GM18526 (cell line): Measurements from ENCODE around the gene ZCCHC18.
A peak's percentile ranks its signal among the peaks of the same experiment; 100 is the strongest.

Source experiments
- POLR2A ChIP-seq: IDR thresholded peaks from 3 replicates; pipeline ENCODE4 v1.6.1; 2011; ENCODE audit not compliant: insufficient read length; ENCODE audit errors: extremely low read depth

ZCCHC18 gene

DNA sequence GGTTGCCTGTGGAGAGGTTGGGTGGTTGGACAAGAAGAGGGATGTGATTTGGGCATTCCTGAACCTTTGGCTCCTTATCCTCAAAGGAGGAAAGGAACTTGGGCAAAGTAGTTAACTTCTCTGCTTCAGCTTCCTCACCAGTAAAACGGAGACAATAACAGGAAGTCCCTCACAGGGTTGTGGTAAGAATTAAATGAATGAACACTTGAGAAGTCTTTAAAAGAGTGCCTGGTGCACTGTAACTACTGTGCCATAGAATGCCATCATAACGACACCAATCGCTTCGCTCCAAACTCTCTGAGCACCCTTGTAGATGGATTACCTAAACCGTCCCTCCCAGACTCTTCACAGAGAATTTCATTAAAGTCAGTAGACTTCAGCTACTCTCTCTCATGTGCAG lies 10.5 kb downstream of the ZCCHC18 start:
- no peak for TF ChIP-seq POLR2A

DNA sequence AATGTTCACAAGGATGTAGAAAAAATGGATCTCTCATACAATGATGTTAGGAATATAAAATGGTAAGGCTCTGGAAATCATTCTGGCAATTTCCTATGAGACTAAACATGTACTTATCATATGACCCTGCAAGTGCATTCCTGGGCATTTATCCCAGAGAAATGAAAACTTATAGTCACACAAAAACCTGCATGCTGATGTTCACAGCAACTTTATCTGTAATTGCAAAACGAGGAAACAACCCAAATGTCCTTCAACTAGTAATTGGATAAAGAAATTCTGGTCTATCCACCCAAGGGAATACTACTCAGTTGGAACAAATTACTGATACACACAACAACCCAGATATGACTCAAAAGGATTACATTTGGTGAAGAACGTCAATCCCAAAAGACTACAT lies 14.5 kb downstream of the ZCCHC18 start:
- no peak for TF ChIP-seq POLR2A

DNA sequence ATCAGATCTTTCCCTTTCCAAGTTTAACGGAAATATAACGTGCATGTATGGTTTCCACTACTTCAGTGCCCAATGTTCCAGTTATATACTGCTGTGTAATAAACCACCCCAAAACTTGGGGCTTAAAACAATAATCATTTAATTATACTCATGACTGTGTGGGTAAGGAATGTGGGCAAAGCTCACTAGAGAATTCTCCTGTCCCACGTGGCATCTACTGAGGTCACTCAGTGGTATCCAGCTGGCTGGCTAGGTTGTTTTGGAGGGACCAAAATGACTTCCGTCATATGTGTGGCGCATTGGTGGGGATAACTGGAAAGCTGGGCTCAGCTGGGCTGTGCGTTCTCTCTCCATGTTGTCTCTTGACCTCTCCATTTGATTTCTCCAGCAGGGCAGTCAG lies 18.5 kb downstream of the ZCCHC18 start:
- no peak for TF ChIP-seq POLR2A

DNA sequence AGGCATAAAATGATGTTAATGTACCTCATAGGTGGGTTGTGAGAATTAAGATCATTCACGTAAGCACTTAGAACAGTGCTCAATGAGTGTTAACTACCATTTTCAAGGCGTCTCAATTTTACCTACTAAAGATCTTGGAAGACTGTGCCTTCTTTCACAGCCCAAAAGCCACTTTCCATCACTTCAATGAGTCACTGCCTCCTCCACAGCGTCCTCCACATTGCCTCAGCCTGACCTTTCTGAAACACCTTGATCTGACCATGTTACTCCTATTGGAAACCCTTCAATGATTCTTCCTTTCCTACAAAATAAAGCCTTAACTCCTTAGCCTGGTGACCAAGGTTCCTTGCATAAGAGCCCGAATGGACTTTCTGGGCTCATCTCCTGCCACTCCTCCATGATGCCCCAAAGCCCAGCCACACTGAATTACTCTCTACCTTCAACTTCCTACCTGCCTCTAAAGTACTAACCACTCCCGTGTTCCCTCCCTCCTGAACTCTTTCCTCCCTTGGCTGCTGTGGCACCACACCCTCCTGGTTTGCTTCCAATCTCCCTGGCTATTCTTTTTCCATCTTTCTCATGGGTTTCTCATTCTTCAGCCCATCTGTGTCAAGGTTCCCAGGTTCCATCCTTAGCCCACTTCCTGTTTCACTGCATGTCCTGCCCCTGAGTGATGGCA lies 22.4 kb downstream of the ZCCHC18 start:
- no peak for TF ChIP-seq POLR2A

DNA sequence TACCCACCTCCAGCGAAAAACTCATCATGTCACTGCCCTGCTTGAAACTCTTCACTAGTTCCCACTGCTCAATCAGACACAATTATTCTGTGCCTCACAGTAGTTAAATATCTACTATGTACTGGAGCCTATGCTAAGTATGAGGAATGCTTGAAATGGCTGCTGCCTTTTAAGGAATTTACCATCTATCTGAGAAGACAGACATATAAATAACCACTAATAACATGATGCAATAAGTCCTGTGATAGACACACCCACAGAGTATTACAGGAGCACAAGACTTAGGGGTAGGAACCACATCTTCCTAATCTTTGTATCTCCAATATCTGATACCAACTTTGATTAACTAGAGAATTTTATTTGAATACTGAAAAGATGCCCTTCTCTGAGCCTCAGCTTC lies 23.4 kb downstream of the ZCCHC18 start:
- no peak for TF ChIP-seq POLR2A

DNA sequence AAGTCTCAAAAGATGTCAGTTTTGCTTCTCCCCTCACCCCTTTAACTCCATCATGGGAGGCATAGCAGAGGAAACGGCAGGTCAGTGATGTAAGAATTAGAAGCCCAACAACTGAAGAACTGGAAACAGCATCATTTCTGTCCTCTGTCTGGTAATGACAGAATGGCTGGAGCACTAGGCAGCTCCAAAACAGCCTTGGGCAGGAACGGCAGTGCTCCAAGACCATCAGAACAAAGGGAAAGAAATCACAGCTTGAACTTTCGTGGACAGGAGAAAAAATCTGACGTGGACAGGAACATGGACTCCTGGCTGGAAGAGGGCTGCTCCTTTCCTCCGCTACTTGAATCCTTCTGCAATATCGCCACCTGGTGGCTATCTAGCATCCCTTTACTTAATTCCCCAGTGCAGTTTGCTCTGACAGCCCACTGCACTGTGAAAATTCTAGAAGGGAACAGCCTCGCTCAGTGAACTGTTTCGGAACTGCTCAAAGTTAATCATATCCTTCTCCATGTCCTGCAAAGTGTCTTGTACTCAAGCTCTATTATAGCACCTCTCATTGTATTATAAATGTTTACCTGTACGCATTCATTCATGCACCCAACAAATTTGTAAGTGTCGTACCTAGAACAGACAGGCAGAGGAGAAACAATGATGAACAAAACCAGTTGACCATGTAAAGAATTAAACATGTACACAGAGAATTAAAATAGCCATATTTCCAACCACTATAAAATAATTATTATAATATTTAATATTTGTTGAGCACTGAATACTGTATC lies 24.1 kb downstream of the ZCCHC18 start:
- TF ChIP-seq POLR2A, result no peak

DNA sequence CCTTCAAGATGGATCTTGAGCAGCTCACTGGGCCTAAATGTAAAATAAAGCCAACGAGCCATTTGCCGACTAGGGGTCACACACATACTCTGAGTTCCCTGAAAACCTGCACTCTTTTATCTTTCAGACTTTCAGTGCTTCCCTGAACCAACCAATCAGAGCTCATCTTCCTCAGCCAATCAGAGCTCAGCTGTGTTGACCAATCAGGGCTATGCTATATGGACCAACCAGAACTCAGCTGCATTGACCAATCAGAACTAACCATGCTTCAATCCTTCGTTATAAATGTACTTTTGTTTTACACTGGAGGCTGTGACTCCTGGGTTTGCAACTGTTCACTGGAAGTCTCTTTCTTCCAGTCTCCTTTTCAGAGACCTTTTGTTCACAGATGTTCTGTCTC lies 25.2 kb downstream of the ZCCHC18 start:
- TF ChIP-seq POLR2A, result no peak

DNA sequence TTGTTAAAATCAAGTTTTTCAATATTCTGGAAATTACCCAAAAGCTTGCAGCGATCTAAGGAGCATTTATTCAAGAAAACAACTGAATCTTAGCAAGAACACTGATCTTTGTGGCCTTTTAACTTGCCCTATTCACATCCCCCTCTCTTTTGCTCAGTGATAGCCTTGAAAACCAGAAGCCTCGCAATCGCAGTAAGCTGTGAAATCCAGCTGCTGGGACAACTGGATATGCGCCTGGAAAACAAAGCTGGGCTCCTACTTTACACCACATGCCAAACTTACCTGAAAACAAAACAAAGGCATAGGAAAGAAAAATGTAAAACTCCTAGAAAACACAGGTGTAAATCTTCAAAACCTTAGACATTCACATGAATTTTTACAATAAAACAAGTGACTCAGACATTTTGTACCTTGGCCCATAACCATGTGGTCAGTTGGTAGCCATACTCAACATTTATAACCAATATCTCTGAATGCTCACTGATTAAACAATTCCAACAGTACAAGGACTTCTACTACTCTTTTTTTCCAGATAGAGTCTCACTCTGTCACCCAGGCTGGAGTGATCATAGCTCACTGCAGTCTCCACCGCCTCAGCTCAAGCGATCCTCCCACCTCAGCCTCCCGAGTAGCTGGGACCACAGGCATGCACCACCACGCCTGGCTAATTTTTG lies 28.9 kb downstream of the ZCCHC18 start:
- TF ChIP-seq POLR2A, result no peak

DNA sequence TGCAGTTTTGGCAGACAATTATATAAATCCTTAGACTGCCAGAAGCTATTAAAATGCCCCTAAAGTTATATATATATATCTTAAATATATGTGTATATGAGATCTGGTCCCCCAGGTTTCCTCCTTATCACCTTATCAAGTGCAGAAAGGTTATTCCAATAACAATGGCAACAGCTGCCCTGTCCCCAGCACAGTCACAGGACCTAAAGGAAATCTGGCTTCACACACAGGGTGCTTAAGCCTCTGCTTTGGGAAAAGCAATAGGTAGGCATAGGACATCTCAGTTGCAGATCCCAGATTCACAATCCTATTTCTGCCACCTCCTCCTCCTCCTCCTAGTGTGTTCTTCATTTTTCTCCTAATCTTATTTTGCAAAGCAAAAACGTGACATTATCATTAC lies 38.7 kb downstream of the ZCCHC18 start:
- TF ChIP-seq POLR2A, result no peak

DNA sequence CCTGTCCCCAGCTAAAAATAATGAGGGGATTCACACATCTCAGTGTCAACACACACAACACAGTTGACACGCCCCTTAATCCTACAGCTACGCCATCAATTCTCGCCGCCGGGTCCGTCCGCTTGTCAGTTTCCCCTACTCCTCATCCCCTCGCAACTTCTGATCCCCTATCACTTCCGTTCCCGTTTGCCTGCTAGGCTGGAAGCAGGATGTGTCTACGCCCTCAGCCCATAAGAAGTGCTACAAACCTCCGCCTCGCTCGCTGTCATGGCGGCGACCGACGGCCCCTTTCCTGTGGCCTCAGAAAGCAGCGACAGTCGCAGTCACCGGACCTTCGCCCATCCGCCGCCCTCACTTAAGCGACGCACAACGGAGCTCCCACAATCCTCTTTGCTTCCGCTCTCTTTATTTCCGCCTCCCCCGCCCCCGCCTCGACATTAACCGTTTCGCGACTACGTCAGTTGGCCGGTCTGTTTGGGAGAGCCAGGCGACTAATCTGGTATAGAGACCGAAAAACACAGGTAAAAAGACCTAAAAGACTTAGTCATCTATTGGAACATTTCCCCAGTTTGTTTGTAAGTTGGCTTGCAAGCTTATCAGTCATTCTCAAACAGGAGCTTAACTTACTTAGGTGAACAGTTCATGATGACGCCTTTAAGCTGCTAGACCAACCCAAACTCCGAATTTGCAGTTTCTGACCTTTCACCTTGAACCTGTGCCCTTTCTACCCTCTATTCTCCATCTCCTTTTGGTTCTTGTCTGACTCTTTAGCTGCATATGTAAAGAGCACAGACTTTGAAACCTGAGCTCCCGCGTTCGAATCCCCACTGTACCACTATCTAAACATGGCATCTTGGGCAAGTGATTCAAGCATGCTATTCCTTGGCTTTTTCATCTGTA lies 44.6 kb downstream of the ZCCHC18 start, which contains the start of gene SLC25A53:
Gene SLC25A53, minus strand, starts transcription at position 380 of the 900 bp plus-strand sequence. CDS start 51,752 bp downstream, outside the sequence.
- peak; percentile 48 for TF ChIP-seq POLR2A
